Peyer's patch (tissue), 4 donors: ENCODE measurements around the gene HLA-A. TPM values are rescaled to one million over a fixed set of nuclear protein-coding genes. Genes with fewer than 3 reads are reported as not detected.

Source experiments
- DNase-seq, 3 donors: peaks; one replicate each; pipeline ENCODE4 v3.0.0-alpha.2; 2017 to 2019
- H3K27ac ChIP-seq, 4 donors: fragments of 200-600 bp; sonication (generic); one replicate each; pipeline ENCODE4 v1.5.1; 2016 to 2019
- H3K27me3 ChIP-seq, 2 donors: fragments of 200-600 bp; sonication (generic); one replicate each; pipeline ENCODE4 v1.5.1; 2019
- H3K36me3 ChIP-seq, 3 donors: fragments of 200-600 bp; sonication (generic); one replicate each; pipeline ENCODE4 v1.5.1; 2016 to 2019
- H3K4me1 ChIP-seq, 4 donors: fragments of 200-600 bp; sonication (generic); one replicate each; pipeline ENCODE4 v1.5.1; 2016 to 2019
- H3K4me3 ChIP-seq, 4 donors: fragments of 200-600 bp; sonication (generic); 1 replicate in 3 of 4; 2 replicates in 1 of 4; pipeline ENCODE4 v1.5.1; 2016 to 2019; ENCODE audit warnings: mild to moderate bottlenecking in 1 of 4
- H3K9me3 ChIP-seq, 4 donors: fragments of 200-600 bp; sonication (generic); one replicate each; pipeline ENCODE4 v1.5.1; 2016 to 2019; ENCODE audit warnings: mild to moderate bottlenecking in 1 of 4
- POLR2A ChIP-seq, 2 donors: fragments of 450-650 bp; IDR thresholded peaks; one replicate each; pipeline ENCODE4 v1.5.1; 2017; ENCODE audit warnings: antibody characterized with exemption in 2 of 2, mild to moderate bottlenecking in 2 of 2, moderate library complexity in 2 of 2
- total RNA-seq, 4 donors: library from RNA; depleted of rRNA; stranded (reverse); fragments of >200 nt; gene quantifications; one replicate each; pipeline ENCODE4 v1.1.0, GENCODE V29; 2016
- TF ChIP-seq, protein P1 (sequence below), 6 experiments: fragments of 450-650 bp in 4 of 6; fragments of 200-600 bp in 2 of 6; sonication (generic) in 1 of 6; IDR thresholded peaks; one replicate each; pipeline ENCODE4 v1.5.1; 2017 to 2019; ENCODE audit warnings: antibody characterized with exemption in 6 of 6, mild to moderate bottlenecking in 3 of 6, moderate library complexity in 1 of 6

Gene HLA-A
- total RNA-seq, 4 donors from 2014 or later, result 296 to 1,668 (median 1,428) TPM

DNA sequence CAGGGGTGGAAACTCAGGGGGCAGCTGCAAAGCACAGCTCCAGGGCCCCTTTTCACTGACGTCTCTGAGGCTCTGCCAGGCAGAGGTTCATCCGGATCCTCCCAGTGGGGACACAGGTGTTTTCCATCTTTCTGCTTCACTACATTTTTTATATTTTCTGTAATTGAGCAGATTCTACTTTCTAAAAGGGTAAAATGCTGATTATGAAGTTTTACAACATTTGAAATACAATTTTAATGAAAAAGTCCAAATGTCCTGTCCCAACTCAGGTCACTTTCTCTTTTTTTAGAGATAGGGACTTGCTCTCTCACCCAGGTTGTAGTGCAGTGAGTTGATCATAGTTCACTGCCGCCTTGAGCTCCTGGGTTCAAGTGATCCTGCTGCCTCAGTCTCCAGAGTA is 41.9 kb downstream of the HLA-A start:
- TF ChIP-seq POLR2A (IDR thresholded peaks at IDR 0.05), result no peak
- TF ChIP-seq, protein P1, sequence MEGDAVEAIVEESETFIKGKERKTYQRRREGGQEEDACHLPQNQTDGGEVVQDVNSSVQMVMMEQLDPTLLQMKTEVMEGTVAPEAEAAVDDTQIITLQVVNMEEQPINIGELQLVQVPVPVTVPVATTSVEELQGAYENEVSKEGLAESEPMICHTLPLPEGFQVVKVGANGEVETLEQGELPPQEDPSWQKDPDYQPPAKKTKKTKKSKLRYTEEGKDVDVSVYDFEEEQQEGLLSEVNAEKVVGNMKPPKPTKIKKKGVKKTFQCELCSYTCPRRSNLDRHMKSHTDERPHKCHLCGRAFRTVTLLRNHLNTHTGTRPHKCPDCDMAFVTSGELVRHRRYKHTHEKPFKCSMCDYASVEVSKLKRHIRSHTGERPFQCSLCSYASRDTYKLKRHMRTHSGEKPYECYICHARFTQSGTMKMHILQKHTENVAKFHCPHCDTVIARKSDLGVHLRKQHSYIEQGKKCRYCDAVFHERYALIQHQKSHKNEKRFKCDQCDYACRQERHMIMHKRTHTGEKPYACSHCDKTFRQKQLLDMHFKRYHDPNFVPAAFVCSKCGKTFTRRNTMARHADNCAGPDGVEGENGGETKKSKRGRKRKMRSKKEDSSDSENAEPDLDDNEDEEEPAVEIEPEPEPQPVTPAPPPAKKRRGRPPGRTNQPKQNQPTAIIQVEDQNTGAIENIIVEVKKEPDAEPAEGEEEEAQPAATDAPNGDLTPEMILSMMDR (IDR thresholded peaks at IDR 0.05), result no peak
- H3K27ac ChIP-seq, result no peak overlapping the region
- H3K4me3 ChIP-seq, result no peak overlapping the region
- H3K27me3 ChIP-seq, result no peaks in the 10 kb centered on the region
- no peak for DNase-seq
- H3K9me3 ChIP-seq, result no peaks in the 10 kb centered on the region
- no peaks in the 10 kb centered on the region for H3K36me3 ChIP-seq
- H3K4me1 ChIP-seq, result no peaks in the 10 kb centered on the region

DNA sequence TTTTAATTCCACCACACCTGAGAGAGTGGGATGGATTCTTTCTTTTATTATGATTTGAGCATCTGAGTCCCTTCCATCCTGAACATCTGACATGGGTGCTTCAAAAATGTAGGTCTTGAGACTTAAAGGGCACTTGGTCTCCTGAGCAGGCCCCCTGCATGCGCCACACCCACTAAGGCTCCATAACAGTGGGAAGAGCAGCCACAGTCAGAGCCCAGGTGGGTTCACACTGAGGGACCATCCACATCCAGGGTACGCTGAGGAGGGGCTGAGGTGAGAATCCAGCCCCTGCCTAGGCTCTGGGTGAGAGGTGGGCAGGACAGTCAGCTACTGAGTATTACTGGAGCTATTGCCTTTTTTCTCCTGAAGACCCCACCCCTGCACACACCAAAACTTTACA is 42.7 kb downstream of the HLA-A start:
- Histone ChIP-seq H3K4me3 (no peak overlapping the region), H3K36me3 (no peaks in the 10 kb centered on the region), H3K9me3 (no peaks in the 10 kb centered on the region), H3K27ac (no peak overlapping the region), H3K4me1 (no peaks in the 10 kb centered on the region), H3K27me3 (no peaks in the 10 kb centered on the region)
- TF ChIP-seq, protein P1 (IDR thresholded peaks at IDR 0.05), result no peak
- no peak for TF ChIP-seq POLR2A (IDR thresholded peaks at IDR 0.05)
- DNase-seq, result no peak

DNA sequence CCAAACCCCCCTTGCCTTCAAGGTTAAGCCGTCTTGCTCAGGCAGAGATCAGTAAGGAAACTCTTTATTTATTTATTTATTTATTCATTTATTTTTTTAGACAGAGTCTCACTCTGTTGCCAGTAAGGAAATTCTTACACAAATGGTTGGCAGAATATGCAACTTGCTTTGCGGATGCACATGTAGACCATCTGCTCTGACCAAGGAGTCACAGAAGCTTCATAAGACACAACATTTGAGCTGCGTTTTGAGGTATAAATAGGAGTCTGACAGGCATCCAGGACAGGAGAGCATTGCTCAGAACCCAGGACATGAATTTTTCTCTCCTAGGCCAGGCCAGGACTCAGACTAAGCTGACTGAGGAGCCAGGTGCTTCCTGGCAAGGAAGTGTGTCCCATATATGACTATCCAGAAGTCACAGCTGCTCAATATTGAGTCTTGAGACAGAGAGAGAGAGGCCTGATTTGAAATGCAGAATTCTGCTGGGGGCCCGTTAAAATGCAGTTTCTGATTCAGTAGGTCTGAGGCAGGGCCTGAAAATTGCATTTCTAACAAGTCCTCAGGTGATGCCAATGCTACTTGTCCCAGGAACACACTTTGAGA is 43.9 kb downstream of the HLA-A start:
- Histone ChIP-seq H3K36me3 (no peaks in the 10 kb centered on the region), H3K9me3 (no peaks in the 10 kb centered on the region), H3K4me1 (no peaks in the 10 kb centered on the region), H3K4me3 (no peak overlapping the region), H3K27ac (no peak overlapping the region), H3K27me3 (no peaks in the 10 kb centered on the region)
- no peak for DNase-seq
- TF ChIP-seq, protein P1 (IDR thresholded peaks at IDR 0.05), result no peak
- no peak for TF ChIP-seq POLR2A (IDR thresholded peaks at IDR 0.05)

DNA sequence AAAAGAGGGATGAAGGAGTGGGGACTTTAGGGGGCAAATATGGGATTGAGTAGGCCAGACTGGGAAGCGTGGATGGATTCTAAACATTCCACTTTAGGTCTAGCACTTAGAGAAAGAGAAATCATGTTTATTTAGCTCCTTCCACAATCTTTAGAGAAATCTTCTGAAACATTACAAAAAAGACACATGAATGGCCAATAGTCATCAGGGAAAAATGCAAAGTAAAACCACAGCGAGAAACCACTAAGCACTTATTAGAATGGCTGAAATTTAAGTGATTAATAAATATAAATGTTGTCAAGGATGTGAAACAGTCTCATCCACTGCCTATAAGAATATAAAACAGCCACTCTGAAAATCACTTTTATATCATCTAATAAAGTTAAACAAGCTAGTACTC is 46.9 kb downstream of the HLA-A start:
- no peak for DNase-seq
- Histone ChIP-seq H3K4me1 (no peaks in the 10 kb centered on the region), H3K9me3 (no peaks in the 10 kb centered on the region), H3K27me3 (no peaks in the 10 kb centered on the region), H3K36me3 (no peaks in the 10 kb centered on the region), H3K27ac (no peak overlapping the region), H3K4me3 (no peak overlapping the region)
- TF ChIP-seq, protein P1 (IDR thresholded peaks at IDR 0.05), result no peak
- TF ChIP-seq POLR2A (IDR thresholded peaks at IDR 0.05), result no peak

DNA sequence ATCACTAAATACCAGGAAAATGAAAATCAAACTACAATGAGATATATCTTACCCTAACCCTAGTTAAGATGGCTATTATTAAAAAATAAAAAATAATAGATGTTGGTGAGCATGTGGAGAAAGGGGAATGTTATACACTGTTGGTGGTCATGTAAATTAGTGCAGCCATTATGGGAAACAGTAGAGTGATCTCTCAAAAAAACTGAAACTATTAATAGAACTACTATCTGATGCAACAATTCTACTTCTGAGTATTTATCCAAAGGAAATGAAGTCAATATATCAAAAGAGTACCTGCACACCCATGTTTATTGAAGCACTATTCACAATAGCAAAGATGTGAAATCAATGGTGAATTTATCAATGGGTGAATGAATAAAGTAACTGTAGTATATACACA is 48.6 kb downstream of the HLA-A start:
- H3K27me3 ChIP-seq, result no peaks in the 10 kb centered on the region
- no peak overlapping the region for H3K4me3 ChIP-seq
- TF ChIP-seq, protein P1 (IDR thresholded peaks at IDR 0.05), result no peak
- TF ChIP-seq POLR2A (IDR thresholded peaks at IDR 0.05), result no peak
- H3K9me3 ChIP-seq, result no peaks in the 10 kb centered on the region
- H3K27ac ChIP-seq, result no peak overlapping the region
- H3K4me1 ChIP-seq, result no peaks in the 10 kb centered on the region
- DNase-seq, result no peak
- H3K36me3 ChIP-seq, result no peaks in the 10 kb centered on the region

DNA sequence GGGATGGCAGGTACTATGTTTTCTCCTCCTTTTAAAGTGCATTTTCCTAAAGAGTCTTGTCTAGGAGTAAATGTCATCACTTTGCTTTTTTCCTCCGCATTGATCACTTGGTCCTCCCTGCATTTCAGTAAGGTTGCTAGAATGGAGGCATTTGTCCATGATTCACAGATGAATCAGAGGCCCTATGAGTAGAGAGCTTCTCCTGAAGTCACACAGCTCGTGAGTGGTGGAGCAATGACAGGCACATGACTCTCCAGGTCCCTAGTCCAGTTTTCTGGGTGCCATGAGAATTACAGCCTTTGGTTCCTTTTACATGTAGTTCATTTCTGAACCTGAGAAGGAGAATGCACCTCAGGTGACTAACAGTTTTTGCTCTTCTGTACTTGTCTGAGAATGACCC is 50.5 kb downstream of the HLA-A start:
- Histone ChIP-seq H3K36me3 (no peaks in the 10 kb centered on the region), H3K27ac (no peak overlapping the region), H3K4me1 (no peaks in the 10 kb centered on the region), H3K27me3 (no peaks in the 10 kb centered on the region), H3K9me3 (no peaks in the 10 kb centered on the region), H3K4me3 (no peak overlapping the region)
- DNase-seq, result no peak
- TF ChIP-seq POLR2A (IDR thresholded peaks at IDR 0.05), result no peak
- TF ChIP-seq, protein P1 (IDR thresholded peaks at IDR 0.05), result no peak
